ENCODE results near the gene APMAP. TPM values are rescaled to one million over a fixed set of nuclear protein-coding genes. Genes with fewer than 3 reads are reported as not detected.

The APMAP gene
- total and polyA plus RNA-seq, 10 donors: 26.5 to 104 (median 65.3) TPM

- peak overlapping the region in 1 of 8 donors; percentile 33 for H3K4me3 ChIP-seq
- no peaks in the 10 kb centered on the region for H3K27me3 ChIP-seq (replicated peaks in 1 of 7)
- TF ChIP-seq CTCF (IDR thresholded peaks at IDR 0.05 in 8 of 11, conservative IDR thresholded peaks at IDR 0.05 in 3 of 11) (no peak), POLR2AphosphoS5 (IDR thresholded peaks at IDR 0.05) (no peak), POLR2A (IDR thresholded peaks at IDR 0.05) (no peak)
- peaks cover 0 to 95% (median 43%) of the 10 kb centered on the region in 6 donors for H3K36me3 ChIP-seq
- WGBS, 5 donors: 96 to 98% (median 97%) methylated on average over 13 to 15 of the region's 15 CpGs
- DNase-seq: peak; percentile 54
- H3K9me3 ChIP-seq: peaks cover 0 to 22% (median 12%) of the 10 kb centered on the region in 8 donors
- peaks cover 0 to 55% (median 18%) of the 10 kb centered on the region in 6 donors for H3K4me1 ChIP-seq
- intact Hi-C loops (cut with DNase I; ENCODE audit: low total_unique reads): no loop called here
- peak overlapping the region in 5 of 8 donors; percentile 19 to 97 (median 78) for H3K27ac ChIP-seq
Measured at GRCh38 chr20:24979036-24979960, 13.3 kb downstream of the APMAP start.

GRCh38 chr20:24978513-24978912 is 14.0 kb downstream of the APMAP start:
- TF ChIP-seq POLR2A (IDR thresholded peaks at IDR 0.05) (no peak), CTCF (IDR thresholded peaks at IDR 0.05 in 8 of 11, conservative IDR thresholded peaks at IDR 0.05 in 3 of 11) (no peak), POLR2AphosphoS5 (IDR thresholded peaks at IDR 0.05) (no peak)
- intact Hi-C loops (cut with DNase I; ENCODE audit: low total_unique reads): no loop called here
- Histone ChIP-seq H3K27ac (no peak overlapping the region), H3K9me3 (peaks cover 0 to 22% (median 12%) of the 10 kb centered on the region in 8 donors), H3K27me3 (replicated peaks in 1 of 7) (no peaks in the 10 kb centered on the region), H3K4me1 (peaks cover 0 to 47% (median 18%) of the 10 kb centered on the region in 6 donors), H3K36me3 (peaks cover 0 to 97% (median 48%) of the 10 kb centered on the region in 6 donors), H3K4me3 (no peak overlapping the region)
- peak; percentile 36 for DNase-seq
- 86 to 96% (median 88%) methylated on average over 8 of the region's 8 CpGs for WGBS, 5 donors

GRCh38 chr20:24977797-24978196 is 14.8 kb downstream of the APMAP start:
- Histone ChIP-seq H3K27me3 (replicated peaks in 1 of 7) (no peaks in the 10 kb centered on the region), H3K27ac (no peak overlapping the region), H3K36me3 (peaks cover 0 to 97% (median 53%) of the 10 kb centered on the region in 6 donors), H3K9me3 (peaks cover 0 to 22% (median 12%) of the 10 kb centered on the region in 8 donors), H3K4me3 (no peak overlapping the region), H3K4me1 (peaks cover 0 to 40% (median 18%) of the 10 kb centered on the region in 6 donors)
- WGBS, 5 donors: 91 to 93% (median 93%) methylated on average over 3 of the region's 3 CpGs
- intact Hi-C loops (cut with DNase I; ENCODE audit: low total_unique reads): no loop called here
- no peak for TF ChIP-seq CTCF (IDR thresholded peaks at IDR 0.05 in 8 of 11, conservative IDR thresholded peaks at IDR 0.05 in 3 of 11)
- TF ChIP-seq POLR2A (IDR thresholded peaks at IDR 0.05): no peak
- TF ChIP-seq POLR2AphosphoS5 (IDR thresholded peaks at IDR 0.05): no peak
- peak; percentile 34 for DNase-seq

- Histone ChIP-seq H3K27me3 (replicated peaks in 1 of 7) (no peaks in the 10 kb centered on the region), H3K4me3 (no peak overlapping the region), H3K4me1 (peaks cover 0 to 36% (median 18%) of the 10 kb centered on the region in 6 donors), H3K36me3 (peaks cover 0 to 97% (median 56%) of the 10 kb centered on the region in 6 donors), H3K9me3 (peaks cover 0 to 22% (median 12%) of the 10 kb centered on the region in 8 donors), H3K27ac (no peak overlapping the region)
- TF ChIP-seq POLR2AphosphoS5 (IDR thresholded peaks at IDR 0.05) (no peak), CTCF (IDR thresholded peaks at IDR 0.05 in 8 of 11, conservative IDR thresholded peaks at IDR 0.05 in 3 of 11) (no peak), POLR2A (IDR thresholded peaks at IDR 0.05) (no peak)
- WGBS, 5 donors: 96 to 100% (median 100%) methylated on average over 1 of the region's 1 CpG
- intact Hi-C loops (cut with DNase I; ENCODE audit: low total_unique reads): no loop called here
- DNase-seq: peak; percentile 43
Measured at GRCh38 chr20:24977336-24977735, 15.2 kb downstream of the APMAP start.
